Breast epithelium (tissue), 3 donors: ENCODE results near the gene LRFN4.

ENCODE experiments used
- POLR2A ChIP-seq: fragments of 450-650 bp; IDR thresholded peaks from one replicate; pipeline ENCODE4 v1.6.1; 2016; ENCODE audit warnings: antibody characterized with exemption, mild to moderate bottlenecking, moderate library complexity
- POLR2AphosphoS5 ChIP-seq, 3 donors: sonication (generic); formaldehyde crosslinking; IDR thresholded peaks; one replicate each; pipeline ENCODE4 v1.6.1; 2017; ENCODE audit warnings: antibody characterized with exemption in 3 of 3
- TF ChIP-seq, protein P1 (sequence below), 3 donors: fragments of 450-650 bp; IDR thresholded peaks; one replicate each; pipeline ENCODE4 v1.5.1; 2016 to 2017; ENCODE audit warnings: antibody characterized with exemption in 3 of 3, mild to moderate bottlenecking in 3 of 3, moderate library complexity in 3 of 3

- TF ChIP-seq POLR2A: no peak
- TF ChIP-seq, protein P1, sequence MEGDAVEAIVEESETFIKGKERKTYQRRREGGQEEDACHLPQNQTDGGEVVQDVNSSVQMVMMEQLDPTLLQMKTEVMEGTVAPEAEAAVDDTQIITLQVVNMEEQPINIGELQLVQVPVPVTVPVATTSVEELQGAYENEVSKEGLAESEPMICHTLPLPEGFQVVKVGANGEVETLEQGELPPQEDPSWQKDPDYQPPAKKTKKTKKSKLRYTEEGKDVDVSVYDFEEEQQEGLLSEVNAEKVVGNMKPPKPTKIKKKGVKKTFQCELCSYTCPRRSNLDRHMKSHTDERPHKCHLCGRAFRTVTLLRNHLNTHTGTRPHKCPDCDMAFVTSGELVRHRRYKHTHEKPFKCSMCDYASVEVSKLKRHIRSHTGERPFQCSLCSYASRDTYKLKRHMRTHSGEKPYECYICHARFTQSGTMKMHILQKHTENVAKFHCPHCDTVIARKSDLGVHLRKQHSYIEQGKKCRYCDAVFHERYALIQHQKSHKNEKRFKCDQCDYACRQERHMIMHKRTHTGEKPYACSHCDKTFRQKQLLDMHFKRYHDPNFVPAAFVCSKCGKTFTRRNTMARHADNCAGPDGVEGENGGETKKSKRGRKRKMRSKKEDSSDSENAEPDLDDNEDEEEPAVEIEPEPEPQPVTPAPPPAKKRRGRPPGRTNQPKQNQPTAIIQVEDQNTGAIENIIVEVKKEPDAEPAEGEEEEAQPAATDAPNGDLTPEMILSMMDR (IDR thresholded peaks at IDR 0.05): no peak
- TF ChIP-seq POLR2AphosphoS5 (IDR thresholded peaks at IDR 0.05): no peak
Measured at GRCh38 chr11:66875378-66875777, 18.5 kb downstream of the LRFN4 start.
